HG03064 (cell line): ENCODE data around the gene NTN4.
"Not testable (repeated sequence)": the region's sequence is repeated elsewhere in the genome, so short reads cannot be mapped to it uniquely, and the experiment has no call there.

Experiments used
- ATAC-seq: cut with Tn5 transposase; IDR thresholded peaks from one replicate; pipeline ENCODE4 v1.9.1; 2021; ENCODE audit warnings: low read depth; ENCODE audit not compliant: unreplicated experiment

NTN4 gene

DNA sequence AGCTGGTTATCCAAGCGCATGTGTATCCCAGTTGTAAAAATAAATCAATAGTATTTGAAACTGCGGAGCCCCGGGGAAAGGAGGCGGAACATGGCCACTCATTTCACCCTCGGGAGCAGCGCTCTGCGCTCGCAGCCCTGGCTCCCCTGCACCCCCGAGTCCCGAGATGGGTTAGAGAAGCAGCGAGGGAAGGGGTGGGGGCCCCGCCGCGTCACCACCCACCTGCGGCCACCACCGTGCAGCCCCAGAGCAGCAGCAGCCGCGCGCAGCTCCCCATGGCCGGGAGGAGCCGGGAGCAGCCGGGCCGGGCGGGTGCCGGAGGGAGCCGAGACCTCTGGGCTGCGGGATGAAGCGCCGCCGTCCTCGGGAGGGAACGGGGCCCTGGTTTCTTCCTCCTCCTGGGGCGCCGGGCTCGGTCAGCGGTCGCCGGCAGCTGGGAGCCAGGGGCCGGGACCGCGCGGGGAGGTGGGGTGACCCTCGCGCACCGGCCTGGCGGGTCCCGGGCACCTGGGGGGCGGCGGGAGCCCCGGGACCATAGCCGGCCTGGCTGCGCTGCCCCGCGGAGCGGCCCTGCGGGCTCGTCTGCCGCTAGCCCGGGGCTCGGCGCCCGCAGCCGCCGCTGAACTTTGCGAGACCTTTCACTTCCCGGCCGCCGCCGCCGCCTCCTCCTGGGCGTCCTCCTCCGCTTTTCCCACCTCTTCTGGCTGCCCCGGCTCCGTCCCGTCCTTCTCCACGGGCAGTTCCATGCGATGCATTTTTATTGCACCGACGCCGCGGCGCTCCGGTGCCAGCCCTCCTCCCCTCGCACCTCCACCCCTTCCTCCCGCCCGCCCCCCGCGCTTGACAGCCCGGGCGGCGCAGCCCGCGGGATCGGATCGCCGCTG lies at the start of gene NTN4:
TSS of gene NTN4 (minus strand) at position 732 of the 884 bp plus-strand sequence. CDS start at position 277, 455 bp downstream.
- no peak for ATAC-seq

- no peak for ATAC-seq
Measured at GRCh38 chr12:95838125-95838524, 47.6 kb upstream of the NTN4 start.

- no peak for ATAC-seq
Measured at GRCh38 chr12:95837240-95838038, 46.9 kb upstream of the NTN4 start.

GRCh38 chr12:95836630-95837239 lies 46.2 kb upstream of the NTN4 start:
- no peak for ATAC-seq

- no peak for ATAC-seq
Measured at GRCh38 chr12:95836185-95836609, 45.6 kb upstream of the NTN4 start.

- no peak for ATAC-seq
Measured at GRCh38 chr12:95834572-95834971, 44.0 kb upstream of the NTN4 start.

- no peak for ATAC-seq
Measured at GRCh38 chr12:95830335-95831089, 39.9 kb upstream of the NTN4 start.

DNA sequence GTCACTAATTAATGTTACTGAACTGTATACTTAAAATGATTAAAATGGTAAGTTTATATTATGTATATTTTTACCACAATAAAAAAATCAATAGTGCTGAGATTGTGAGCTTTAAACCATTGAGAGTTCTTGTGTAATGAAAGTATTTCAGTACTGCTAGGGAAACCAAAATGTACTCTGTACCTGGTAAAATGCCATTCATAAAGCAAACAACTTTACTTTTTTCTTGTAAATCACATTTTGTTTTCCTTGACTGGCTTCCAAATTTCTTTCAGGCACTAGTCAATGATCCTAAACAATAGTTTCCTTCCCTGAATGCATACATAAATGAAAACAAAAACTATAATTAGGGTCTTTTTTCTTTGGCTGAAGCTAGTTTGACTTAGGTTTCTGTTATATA lies 38.8 kb upstream of the NTN4 start:
- no peak for ATAC-seq

DNA sequence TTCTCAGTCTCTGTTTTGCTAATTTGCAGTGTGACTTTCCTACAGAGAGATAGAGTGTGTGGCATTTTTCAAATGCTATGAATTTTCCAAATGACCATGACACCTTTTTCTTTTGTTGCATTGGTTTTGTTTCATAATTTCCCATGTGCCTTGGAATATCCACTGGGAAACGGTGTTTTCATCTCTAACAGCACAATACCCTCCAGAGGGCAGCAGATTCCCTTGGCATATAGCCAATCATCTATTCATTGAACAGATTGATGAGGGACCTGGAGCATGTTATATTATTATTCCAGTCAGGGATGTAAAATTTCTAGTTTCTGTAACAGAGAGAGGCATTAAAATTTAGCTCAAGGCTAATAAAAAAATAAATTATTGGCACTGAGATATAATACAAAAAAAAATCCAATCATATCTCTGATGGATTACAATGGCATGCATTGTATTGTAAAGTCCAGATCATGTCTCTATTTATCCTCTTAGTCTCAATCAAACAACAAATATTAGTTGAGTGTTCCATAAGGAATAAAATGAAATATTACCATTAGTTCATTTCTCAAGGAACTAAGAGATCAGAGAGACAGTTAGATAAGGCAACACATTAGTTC lies 29.6 kb upstream of the NTN4 start:
- no peak for ATAC-seq

GRCh38 chr12:95815632-95816212 lies 25.2 kb upstream of the NTN4 start:
- ATAC-seq = no peak

GRCh38 chr12:95812155-95812554 lies 21.6 kb upstream of the NTN4 start:
- ATAC-seq = not testable (repeated sequence)

- ATAC-seq = no peak
Measured at GRCh38 chr12:95810411-95810810, 19.8 kb upstream of the NTN4 start.

DNA sequence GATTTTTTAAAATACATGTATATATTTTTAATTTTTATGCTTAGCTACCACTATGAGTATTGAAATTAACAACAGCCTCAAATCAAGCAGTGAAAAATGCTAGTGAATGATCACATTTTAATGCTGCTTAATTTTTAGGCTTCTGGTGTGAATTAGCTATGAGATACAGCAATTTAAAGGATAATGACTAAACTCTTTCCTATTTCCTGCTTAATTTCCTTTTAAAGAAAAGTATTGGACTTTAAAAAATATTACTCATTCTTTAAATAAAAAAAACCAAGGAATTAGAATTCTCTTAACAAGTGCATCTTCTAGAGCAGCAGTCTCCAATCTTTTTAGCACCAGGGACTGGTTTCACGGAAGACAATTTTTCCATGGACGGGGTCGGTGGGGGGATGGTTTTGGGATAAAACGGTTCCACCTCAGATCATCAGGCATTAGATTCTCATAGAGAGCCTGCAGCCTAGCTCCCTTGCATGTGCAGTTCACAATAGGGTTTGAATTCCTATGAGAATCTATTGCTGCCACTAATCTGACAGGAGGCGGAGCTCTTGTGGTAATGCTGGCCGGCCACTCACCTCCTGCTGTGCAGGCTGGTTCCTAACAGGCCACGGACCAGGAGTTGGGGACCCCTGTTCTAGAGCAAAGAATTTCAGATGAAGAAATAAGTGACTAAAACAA lies 18.6 kb upstream of the NTN4 start:
- no peak for ATAC-seq

GRCh38 chr12:95808146-95808545 lies 17.6 kb upstream of the NTN4 start:
- no peak for ATAC-seq

GRCh38 chr12:95805864-95806671 lies 15.5 kb upstream of the NTN4 start:
- ATAC-seq = no peak

- ATAC-seq = no peak
Measured at GRCh38 chr12:95804291-95804690, 13.7 kb upstream of the NTN4 start.

- ATAC-seq = no peak
Measured at GRCh38 chr12:95803817-95804216, 13.3 kb upstream of the NTN4 start.
